Gastrocnemius medialis (tissue), 4 donors: ENCODE results near the gene COLGALT1. TPM values are rescaled to one million over a fixed set of nuclear protein-coding genes. Genes with fewer than 3 reads are reported as not detected.

Experiments used
- ATAC-seq, 2 donors: fragments of 150-250 bp; one replicate each; pipeline ENCODE4 v1.9.1; 2016
- DNase-seq, 2 donors: peaks; one replicate each; pipeline ENCODE4 v3.0.0-alpha.2; 2019
- H3K27ac ChIP-seq, 4 donors: fragments of 200-600 bp; sonication (generic); 1 replicate in 1 of 4; 2 replicates in 3 of 4; pipeline ENCODE4 v1.5.1; 2016 to 2018; ENCODE audit warnings: mild to moderate bottlenecking in 2 of 4, moderate library complexity in 1 of 4
- H3K27me3 ChIP-seq, 3 donors: fragments of 200-600 bp; sonication (generic) in 2 of 3; 1 replicate in 1 of 3; 2 replicates in 2 of 3; pipeline versions ENCODE4 v1.5.1 to v1.6.0; 2016 to 2019; ENCODE audit warnings: mild to moderate bottlenecking in 1 of 3, moderate library complexity in 1 of 3
- H3K36me3 ChIP-seq, 2 donors: fragments of 200-600 bp; sonication (generic) in 1 of 2; one replicate each; pipeline ENCODE4 v1.5.1; 2017 to 2018
- H3K4me1 ChIP-seq, 2 donors: fragments of 200-600 bp; sonication (generic) in 1 of 2; one replicate each; pipeline ENCODE4 v1.5.1; 2016 to 2017; ENCODE audit warnings: mild to moderate bottlenecking in 2 of 2
- H3K4me3 ChIP-seq, 4 donors: fragments of 200-600 bp; sonication (generic) in 3 of 4; 1 replicate in 1 of 4; 2 replicates in 3 of 4; pipeline ENCODE4 v1.5.1; 2016 to 2019; ENCODE audit warnings: mild to moderate bottlenecking in 2 of 4
- H3K9me3 ChIP-seq, 3 donors: fragments of 200-600 bp; sonication (generic) in 2 of 3; 1 replicate in 1 of 3; 2 replicates in 2 of 3; pipeline ENCODE4 v1.5.1; 2016 to 2019
- CTCF ChIP-seq, 5 experiments: fragments of 450-650 bp in 3 of 5; fragments of 200-600 bp in 2 of 5; sonication (generic) in 2 of 5; IDR thresholded peaks in 4 of 5; conservative IDR thresholded peaks in 1 of 5; 1 replicate in 4 of 5; 2 replicates in 1 of 5; pipeline ENCODE4 v1.5.1; 2016 to 2019; ENCODE audit warnings: antibody characterized with exemption in 5 of 5, mild to moderate bottlenecking in 3 of 5, moderate library complexity in 3 of 5
- POLR2A ChIP-seq, 2 donors: fragments of 450-650 bp; IDR thresholded peaks; one replicate each; pipeline ENCODE4 v1.6.1; 2017; ENCODE audit warnings: antibody characterized with exemption in 2 of 2, mild to moderate bottlenecking in 2 of 2, moderate library complexity in 2 of 2
- in situ Hi-C, 4 donors: fragments of 200-750 bp; cut with MboI; loops; one replicate each; pipeline versions ENCODE4 v1.15.0 to v1.8.0; 2017; ENCODE audit warnings: low sequenced_read_pairs in 4 of 4
- intact Hi-C: fragments of 100-400 bp; cut with DNase I; formaldehyde crosslinking; loops from one replicate; pipeline ENCODE4 v1.15.1; 2023; ENCODE audit warnings: low total_unique reads
- total RNA-seq, 4 donors: library from RNA; depleted of rRNA; stranded (reverse); fragments of >200 nt; gene quantifications; one replicate each; pipeline versions ENCODE4 v1.1.0 to v1.2.3, GENCODE V29; 2016

COLGALT1 gene
- total RNA-seq, 4 donors from 2014 or later, result 16.6 to 33.2 (median 27.5) TPM

DNA sequence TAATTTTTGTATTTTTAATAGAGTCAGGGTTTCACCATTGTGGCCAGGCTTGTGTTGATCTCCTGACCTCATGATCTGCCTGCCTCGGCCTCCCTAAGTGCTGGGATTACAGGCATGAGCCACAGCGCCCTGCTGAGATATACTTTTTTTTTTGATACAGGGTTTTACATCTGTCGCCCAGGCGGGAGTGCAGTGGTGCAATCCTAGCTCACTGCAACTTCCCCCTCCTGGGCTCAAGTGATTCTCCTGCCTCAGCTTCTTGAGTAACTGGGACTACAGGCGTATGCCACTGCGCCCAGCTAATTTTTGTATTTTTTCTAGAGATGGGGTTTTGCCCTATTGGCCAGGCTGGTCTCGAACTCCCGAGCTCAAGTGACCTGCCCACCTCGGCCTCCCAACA is 2.0 kb downstream of the COLGALT1 start:
- intact Hi-C loops, result loop anchor here (5.0 to 10.0 kb wide), 2 partner anchors 85 to 223 kb away; partner anchors contain the start of genes ANO8, GTPBP3 and SLC27A1
- TF ChIP-seq CTCF (IDR thresholded peaks at IDR 0.05 in 4 of 5, conservative IDR thresholded peaks at IDR 0.05 in 1 of 5) (no peak), POLR2A (IDR thresholded peaks at IDR 0.05) (no peak)
- Histone ChIP-seq H3K36me3 (peaks cover 0 to 30% of the 10 kb centered on the region in 2 donors), H3K4me3 (no peak overlapping the region), H3K27ac (peak overlapping the region in 1 of 4 donors; percentile 21), H3K27me3 (no peaks in the 10 kb centered on the region), H3K4me1 (peaks cover 13 to 25% of the 10 kb centered on the region in 2 donors), H3K9me3 (no peaks in the 10 kb centered on the region)
- in situ Hi-C loops, result no loop called here
- DNase-seq (no peak), ATAC-seq (no peak)

DNA sequence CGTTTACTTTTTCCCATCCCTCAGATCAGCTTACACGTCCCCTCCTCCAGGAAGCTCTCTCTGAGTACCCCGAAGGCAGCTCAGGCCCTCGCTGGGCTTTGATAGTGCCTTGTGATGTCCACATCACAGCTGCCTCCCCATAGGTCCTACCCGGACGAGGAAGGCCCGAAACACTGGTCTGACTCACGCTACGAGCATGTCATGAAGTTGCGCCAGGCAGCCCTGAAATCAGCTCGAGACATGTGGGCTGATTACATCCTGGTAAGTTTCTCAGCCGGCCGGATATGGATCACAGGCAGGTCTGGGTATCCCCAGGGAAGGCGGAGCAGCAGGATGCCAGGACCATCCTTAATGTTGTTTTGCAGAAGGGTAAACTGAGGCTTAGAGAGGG is 4.8 kb downstream of the COLGALT1 start:
- intact Hi-C loops, result no loop called here
- no peaks in the 10 kb centered on the region for H3K27me3 ChIP-seq
- peaks cover 14 to 20% of the 10 kb centered on the region in 2 donors for H3K4me1 ChIP-seq
- H3K9me3 ChIP-seq, result no peaks in the 10 kb centered on the region
- peak overlapping the region; percentile 66 to 78 (median 71) for H3K27ac ChIP-seq
- DNase-seq (peak in 1 of 2 donors; percentile 57), ATAC-seq (no peak)
- H3K4me3 ChIP-seq, result no peak overlapping the region
- no peak for TF ChIP-seq POLR2A (IDR thresholded peaks at IDR 0.05)
- H3K36me3 ChIP-seq, result peaks cover 0 to 36% of the 10 kb centered on the region in 2 donors
- in situ Hi-C loops, result no loop called here

DNA sequence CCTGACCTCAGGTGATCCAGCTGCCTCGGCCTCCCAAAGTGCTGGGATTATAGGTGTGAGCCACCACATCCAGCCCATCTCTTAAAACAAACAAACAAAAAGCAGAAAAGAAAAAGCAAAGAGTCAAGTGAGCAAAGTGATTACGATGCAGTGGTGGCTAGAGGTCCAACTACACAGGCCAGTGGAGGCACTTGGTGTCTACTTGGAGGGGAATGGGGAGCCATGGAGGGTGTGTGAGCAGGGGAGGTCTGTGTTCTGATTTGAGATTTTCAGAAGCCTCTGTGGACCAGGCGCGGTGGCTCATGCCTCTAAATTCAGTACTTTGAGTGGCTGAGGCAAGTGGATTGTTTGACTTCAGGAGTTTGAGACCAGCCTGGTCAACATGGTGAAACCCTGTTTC is 6.6 kb downstream of the COLGALT1 start:
- no peak for ATAC-seq
- Histone ChIP-seq H3K9me3 (no peaks in the 10 kb centered on the region), H3K4me1 (peaks cover 16 to 20% of the 10 kb centered on the region in 2 donors), H3K36me3 (peaks cover 0 to 37% of the 10 kb centered on the region in 2 donors), H3K27me3 (no peaks in the 10 kb centered on the region), H3K4me3 (no peak overlapping the region), H3K27ac (peak overlapping the region in 2 of 4 donors; percentile 25 to 47)
- in situ Hi-C loops, result no loop called here
- DNase-seq, result no peak
- TF ChIP-seq CTCF (IDR thresholded peaks at IDR 0.05 in 4 of 5, conservative IDR thresholded peaks at IDR 0.05 in 1 of 5), result no peak
- TF ChIP-seq POLR2A (IDR thresholded peaks at IDR 0.05), result no peak
- intact Hi-C loops, result no loop called here

GRCh38 chr19:17562561-17562960 is 7.1 kb downstream of the COLGALT1 start:
- in situ Hi-C loops, result no loop called here
- intact Hi-C loops, result no loop called here
- TF ChIP-seq POLR2A (IDR thresholded peaks at IDR 0.05) (no peak), CTCF (IDR thresholded peaks at IDR 0.05 in 4 of 5, conservative IDR thresholded peaks at IDR 0.05 in 1 of 5) (no peak)
- Histone ChIP-seq H3K36me3 (peaks cover 0 to 41% of the 10 kb centered on the region in 2 donors), H3K27ac (no peak overlapping the region), H3K4me1 (peaks cover 16 to 20% of the 10 kb centered on the region in 2 donors), H3K27me3 (no peaks in the 10 kb centered on the region), H3K9me3 (no peaks in the 10 kb centered on the region), H3K4me3 (no peak overlapping the region)
- no peak for DNase-seq
- no peak for ATAC-seq

DNA sequence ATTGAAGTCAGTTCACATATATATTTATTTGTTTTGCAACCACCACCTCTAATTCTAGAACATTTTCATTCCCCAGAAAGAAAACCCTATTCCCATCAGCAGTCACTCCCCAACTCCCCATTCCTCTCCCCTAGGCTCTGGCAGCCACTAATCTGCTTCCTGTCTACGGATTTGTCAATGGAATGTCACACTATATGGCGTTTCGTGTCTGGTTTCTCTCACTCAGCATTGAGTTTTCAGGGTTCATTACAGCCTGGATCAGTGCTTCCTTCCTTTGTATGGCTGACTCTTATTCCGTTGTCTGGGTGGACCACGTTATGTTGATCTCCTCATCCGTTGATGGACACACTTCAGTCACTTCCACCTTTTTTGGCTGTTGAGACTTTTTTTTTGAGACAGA is 9.3 kb downstream of the COLGALT1 start:
- ATAC-seq (no peak), DNase-seq (no peak)
- Histone ChIP-seq H3K36me3 (peaks cover 0 to 49% of the 10 kb centered on the region in 2 donors), H3K9me3 (no peaks in the 10 kb centered on the region), H3K4me3 (no peak overlapping the region), H3K27ac (peak overlapping the region in 2 of 4 donors; percentile 23 to 50), H3K27me3 (no peaks in the 10 kb centered on the region), H3K4me1 (peaks cover 13 to 16% of the 10 kb centered on the region in 2 donors)
- TF ChIP-seq POLR2A (IDR thresholded peaks at IDR 0.05) (no peak), CTCF (IDR thresholded peaks at IDR 0.05 in 4 of 5, conservative IDR thresholded peaks at IDR 0.05 in 1 of 5) (no peak)
- in situ Hi-C loops, result no loop called here
- intact Hi-C loops, result no loop called here
